IMR-90 (cell line): ENCODE data around the gene CAND2. TPM values are rescaled to one million over a fixed set of nuclear protein-coding genes. Genes with fewer than 3 reads are reported as not detected.

Source experiments
- ATAC-seq: fragments of 200-7000 bp; cut with Tn5 transposase; 2 replicates; pipeline ENCODE4 v1.9.1; 2020; ENCODE audit warnings: low read depth, mild to moderate bottlenecking, moderate library complexity
- BruUV-seq: library from RNA; stranded (reverse); fragments of 400-500 nt; replicated peaks from 2 replicates; lab custom pipeline; 2021; lab: Mats Ljungman, UMichigan
- CTCF ChIA-PET: fragments of 300-600 bp; formaldehyde crosslinking; extraction: SDS; loops from one replicate; lab custom pipeline; 2021; ENCODE audit warnings: antibody characterized with exemption; lab: Yijun Ruan, JAX
- POLR2A ChIA-PET: fragments of 300-600 bp; sonication (Branson Sonifier 250); formaldehyde crosslinking; loops from one replicate; lab custom pipeline; 2022; ENCODE audit warnings: antibody characterized with exemption; ENCODE audit not compliant: unreplicated experiment; lab: Charles Lee
- DNase-seq: peaks from one replicate; pipeline ENCODE4 v3.0.0; 2013
- H2AFZ ChIP-seq: replicated peaks from 2 replicates; pipeline ENCODE3; 2013; ENCODE audit warnings: low read length, mild to moderate bottlenecking; ENCODE audit not compliant: poor library complexity
- H2AK5ac ChIP-seq: 2 replicates; pipeline ENCODE4 v1.6.1; 2013; ENCODE audit warnings: low read depth, low read length, inconsistent platforms
- H2AK9ac ChIP-seq: replicated peaks from 2 replicates; pipeline ENCODE3; 2013; ENCODE audit warnings: mild to moderate bottlenecking, low read depth, low read length, moderate library complexity; ENCODE audit not compliant: poor library complexity
- H2BK120ac ChIP-seq: 2 replicates; pipeline ENCODE4 v1.6.1; 2013; ENCODE audit warnings: low read depth, low read length, inconsistent platforms
- H2BK15ac ChIP-seq: 3 replicates; pipeline ENCODE4 v1.6.1; 2013; ENCODE audit warnings: low read depth, low read length, inconsistent platforms
- H2BK20ac ChIP-seq: 2 replicates; pipeline ENCODE4 v1.6.1; 2013; ENCODE audit warnings: low read depth, mild to moderate bottlenecking, inconsistent platforms, low read length, moderate library complexity
- H2BK5ac ChIP-seq: 2 replicates; pipeline ENCODE4 v1.6.1; 2013; ENCODE audit warnings: mild to moderate bottlenecking, low read depth, low read length, inconsistent platforms; ENCODE audit not compliant: poor library complexity, severe bottlenecking
- H3K14ac ChIP-seq: replicated peaks from 2 replicates; pipeline ENCODE4 v1.6.1; 2013; ENCODE audit warnings: low read depth, low read length, inconsistent platforms
- H3K18ac ChIP-seq: 2 replicates; pipeline ENCODE4 v1.6.1; 2013; ENCODE audit warnings: low read depth, low read length, control low read depth
- H3K23ac ChIP-seq: 2 replicates; pipeline ENCODE4 v1.6.1; 2013; ENCODE audit warnings: low read depth, low read length, inconsistent platforms
- H3K27ac ChIP-seq: 2 replicates; pipeline ENCODE4 v1.5.1; 2013; ENCODE audit warnings: mild to moderate bottlenecking, control low read depth, low read length; ENCODE audit not compliant: insufficient read depth
- H3K27me3 ChIP-seq: 2 replicates; pipeline ENCODE4 v1.6.1; 2013; ENCODE audit warnings: low read length; ENCODE audit not compliant: control insufficient read depth, insufficient read depth
- H3K36me3 ChIP-seq: 2 replicates; pipeline ENCODE4 v1.6.1; 2013; ENCODE audit warnings: low read length, mixed read lengths; ENCODE audit not compliant: control insufficient read depth, insufficient read depth
- H3K4ac ChIP-seq: 2 replicates; pipeline ENCODE4 v1.6.1; 2013; ENCODE audit warnings: low read depth, low read length, inconsistent platforms
- H3K4me1 ChIP-seq: 2 replicates; pipeline ENCODE4 v1.6.1; 2013; ENCODE audit warnings: low read length, mixed read lengths; ENCODE audit not compliant: control insufficient read depth, insufficient read depth
- H3K4me2 ChIP-seq: 2 replicates; pipeline ENCODE4 v1.6.1; 2013; ENCODE audit warnings: low read depth, mild to moderate bottlenecking, control low read depth, low read length, moderate library complexity
- H3K4me3 ChIP-seq: 2 replicates; pipeline ENCODE4 v1.5.1; 2013; ENCODE audit warnings: low read depth, mild to moderate bottlenecking, control low read depth, low read length, moderate library complexity; ENCODE audit not compliant: insufficient read depth
- H3K56ac ChIP-seq: 2 replicates; pipeline ENCODE4 v1.6.1; 2013; ENCODE audit warnings: low read length, inconsistent platforms; ENCODE audit not compliant: insufficient read depth; ENCODE audit errors: extremely low read depth
- H3K79me1 ChIP-seq, 2 experiments: 2 replicates each; pipeline ENCODE4 v1.6.1; 2013; ENCODE audit warnings: low read length in 2 of 2, inconsistent platforms in 1 of 2, low read depth in 1 of 2
- H3K9ac ChIP-seq: 2 replicates; pipeline ENCODE4 v1.6.1; 2013; ENCODE audit warnings: low read depth, low read length, control low read depth
- H3K9me1 ChIP-seq: 2 replicates; pipeline ENCODE4 v1.6.1; 2013; ENCODE audit warnings: low read length, inconsistent platforms; ENCODE audit not compliant: insufficient read depth
- H3K9me3 ChIP-seq: 2 replicates; pipeline ENCODE4 v1.6.1; 2013; ENCODE audit warnings: low read length; ENCODE audit not compliant: control insufficient read depth, insufficient read depth
- H4K20me1 ChIP-seq: 2 replicates; pipeline ENCODE4 v1.6.1; 2013; ENCODE audit warnings: low read length, inconsistent platforms; ENCODE audit not compliant: insufficient read depth
- H4K5ac ChIP-seq: 2 replicates; pipeline ENCODE4 v1.6.1; 2013; ENCODE audit warnings: mild to moderate bottlenecking, low read depth, low read length, control low read depth
- H4K8ac ChIP-seq, 2 experiments: 2 replicates each; pipeline ENCODE4 v1.6.1; 2013; ENCODE audit warnings: low read depth in 2 of 2, low read length in 2 of 2, control low read depth in 1 of 2, inconsistent platforms in 1 of 2
- H4K91ac ChIP-seq: 2 replicates; pipeline ENCODE4 v1.6.1; 2013; ENCODE audit warnings: low read depth, low read length, inconsistent platforms; ENCODE audit not compliant: insufficient read depth
- BHLHE40 ChIP-seq: fragments of 150-350 bp; IDR thresholded peaks from 2 replicates; pipeline ENCODE4 v1.6.1; 2016; ENCODE audit warnings: mild to moderate bottlenecking, low read depth, low read length
- CHD1 ChIP-seq: IDR thresholded peaks from 2 replicates; pipeline ENCODE4 v1.6.1; 2012; ENCODE audit warnings: low read depth, low read length, improper control_type of control experiment
- MAFK ChIP-seq: IDR thresholded peaks from 2 replicates; pipeline ENCODE4 v1.6.1; 2012; ENCODE audit warnings: low read depth, low read length, improper control_type of control experiment
- SMC3 ChIP-seq: fragments of 150-350 bp; IDR thresholded peaks from 2 replicates; pipeline ENCODE4 v1.6.1; 2016; ENCODE audit warnings: low read depth, mild to moderate bottlenecking, antibody characterized with exemption, low read length, moderate library complexity
- WGBS, 2 experiments: methylation state at CpG; one replicate each; pipeline versions ENCODE4 v1.1.5 to v1.1.7; 2013; ENCODE audit warnings: missing lambda C conversion rate in 2 of 2; ENCODE audit not compliant: insufficient read length in 1 of 2; ENCODE audit errors: extremely low coverage in 2 of 2; 5-methylcytosine and 5-hydroxymethylcytosine counted together
- dilution Hi-C: fragments of 300-500 bp; cut with HindIII; formaldehyde crosslinking; loops from one replicate; pipeline ENCODE4 v1.14.3; 2018; ENCODE audit warnings: low sequenced_read_pairs; ENCODE audit not compliant: unreplicated experiment
- in situ Hi-C: fragments of 300-500 bp; cut with MboI; formaldehyde crosslinking; loops from 3 replicates; pipeline ENCODE4 v1.14.3; 2019; ENCODE audit warnings: low sequenced_read_pairs, inconsistent platforms, mixed read lengths
- intact Hi-C: fragments of 100-400 bp; cut with micrococcal nuclease; formaldehyde crosslinking; loops from 2 replicates; pipeline ENCODE4 v1.10.0; 2022
- polyA plus RNA-seq, 3 experiments: library from polyadenylated mRNA; depleted of rRNA; stranded (reverse); fragments of >200 nt; gene quantifications; 2 replicates each; pipeline ENCODE4 v1.2.3, GENCODE V29; 2012; ENCODE audit warnings: low replicate concordance in 1 of 3
- total RNA-seq: library from RNA; depleted of rRNA; stranded (reverse); fragments of >200 nt; gene quantifications from 2 replicates; pipeline ENCODE4 v1.2.3, GENCODE V29; 2012
- TF ChIP-seq, protein P1 (sequence below): conservative IDR thresholded peaks from 2 replicates; pipeline ENCODE4 v1.5.1; 2012; ENCODE audit warnings: mild to moderate bottlenecking, low read depth, low read length, improper control_type of control experiment
- TF ChIP-seq, protein P2 (sequence below): fragments of 150-350 bp; IDR thresholded peaks from 2 replicates; pipeline ENCODE4 v1.6.1; 2016; ENCODE audit warnings: low read depth, mild to moderate bottlenecking, low read length, moderate library complexity, borderline replicate concordance

The CAND2 gene
- total and polyA plus RNA-seq, 2 of the 4 experiments (the other 2 are of a cell fraction): 2.9 to 4.9 TPM

DNA sequence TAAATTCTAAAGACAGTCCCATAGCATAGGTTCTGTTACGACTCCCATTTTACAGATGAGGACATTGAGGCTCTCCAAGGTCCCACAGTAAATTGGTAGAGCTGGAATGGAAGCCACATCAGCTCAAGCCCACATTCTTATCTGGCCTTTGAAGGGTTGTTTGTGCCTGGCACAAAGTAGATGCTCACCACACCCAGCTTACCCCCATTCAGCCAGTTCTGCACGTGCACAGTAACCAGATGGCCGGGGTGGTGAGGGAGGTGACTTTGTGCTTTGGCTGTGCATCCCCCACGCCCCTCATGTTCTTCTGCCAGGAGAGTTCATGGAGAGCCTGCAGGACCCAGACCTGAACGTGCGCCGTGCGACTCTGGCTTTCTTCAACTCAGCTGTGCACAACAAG is 28.7 kb downstream of the CAND2 start:
- ATAC-seq (no peak), DNase-seq (no peak)
- Histone ChIP-seq H3K23ac (no peak overlapping the region), H2AFZ (no peak overlapping the region), H3K9ac (no peak overlapping the region), H3K14ac (no peak overlapping the region), H3K36me3 (peaks cover 20% of the 10 kb centered on the region; the same call in 1 of the 2 replicates), H2AK9ac (peak overlapping the region; percentile 72), H3K79me1 (no peaks in the 10 kb centered on the region; a peak in 1 of 4 replicates), H2BK5ac (no peak overlapping the region), H4K91ac (no peak overlapping the region), H3K4me1 (no peaks in the 10 kb centered on the region; the same call in 1 of the 2 replicates), H4K5ac (no peak overlapping the region), H3K56ac (no peak overlapping the region), H2BK20ac (no peak overlapping the region), H3K9me1 (peaks cover 3% of the 10 kb centered on the region; the same call in 1 of the 2 replicates), H2AK5ac (no peak overlapping the region), H3K18ac (no peak overlapping the region), H2BK120ac (no peak overlapping the region), H3K27ac (no peak overlapping the region), H3K4me2 (no peak overlapping the region), H2BK15ac (no peak overlapping the region), H3K9me3 (no peaks in the 10 kb centered on the region), H3K4ac (no peak overlapping the region), H4K8ac (no peak overlapping the region), H4K20me1 (no peaks in the 10 kb centered on the region; the same call in 1 of the 2 replicates), H3K4me3 (no peak overlapping the region), H3K27me3 (no peaks in the 10 kb centered on the region)
- intact Hi-C loops (no loop called here), in situ Hi-C loops (no loop called here), dilution Hi-C loops (no loop called here)
- no TSS peak for BruUV-seq
- 40% methylated on average over 1 of the region's 8 CpGs; no CpG with 5 or more reads in 1 of the 2 experiments for WGBS, 2 experiments
- CTCF ChIA-PET: no interaction called here
- no peak for TF ChIP-seq BHLHE40
- TF ChIP-seq, protein P1, sequence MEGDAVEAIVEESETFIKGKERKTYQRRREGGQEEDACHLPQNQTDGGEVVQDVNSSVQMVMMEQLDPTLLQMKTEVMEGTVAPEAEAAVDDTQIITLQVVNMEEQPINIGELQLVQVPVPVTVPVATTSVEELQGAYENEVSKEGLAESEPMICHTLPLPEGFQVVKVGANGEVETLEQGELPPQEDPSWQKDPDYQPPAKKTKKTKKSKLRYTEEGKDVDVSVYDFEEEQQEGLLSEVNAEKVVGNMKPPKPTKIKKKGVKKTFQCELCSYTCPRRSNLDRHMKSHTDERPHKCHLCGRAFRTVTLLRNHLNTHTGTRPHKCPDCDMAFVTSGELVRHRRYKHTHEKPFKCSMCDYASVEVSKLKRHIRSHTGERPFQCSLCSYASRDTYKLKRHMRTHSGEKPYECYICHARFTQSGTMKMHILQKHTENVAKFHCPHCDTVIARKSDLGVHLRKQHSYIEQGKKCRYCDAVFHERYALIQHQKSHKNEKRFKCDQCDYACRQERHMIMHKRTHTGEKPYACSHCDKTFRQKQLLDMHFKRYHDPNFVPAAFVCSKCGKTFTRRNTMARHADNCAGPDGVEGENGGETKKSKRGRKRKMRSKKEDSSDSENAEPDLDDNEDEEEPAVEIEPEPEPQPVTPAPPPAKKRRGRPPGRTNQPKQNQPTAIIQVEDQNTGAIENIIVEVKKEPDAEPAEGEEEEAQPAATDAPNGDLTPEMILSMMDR: no peak
- no peak for TF ChIP-seq MAFK
- no peak for TF ChIP-seq CHD1
- TF ChIP-seq SMC3: no peak
- TF ChIP-seq, protein P2, sequence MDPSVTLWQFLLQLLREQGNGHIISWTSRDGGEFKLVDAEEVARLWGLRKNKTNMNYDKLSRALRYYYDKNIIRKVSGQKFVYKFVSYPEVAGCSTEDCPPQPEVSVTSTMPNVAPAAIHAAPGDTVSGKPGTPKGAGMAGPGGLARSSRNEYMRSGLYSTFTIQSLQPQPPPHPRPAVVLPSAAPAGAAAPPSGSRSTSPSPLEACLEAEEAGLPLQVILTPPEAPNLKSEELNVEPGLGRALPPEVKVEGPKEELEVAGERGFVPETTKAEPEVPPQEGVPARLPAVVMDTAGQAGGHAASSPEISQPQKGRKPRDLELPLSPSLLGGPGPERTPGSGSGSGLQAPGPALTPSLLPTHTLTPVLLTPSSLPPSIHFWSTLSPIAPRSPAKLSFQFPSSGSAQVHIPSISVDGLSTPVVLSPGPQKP: no peak
- POLR2A ChIA-PET: no interaction called here
